SK-N-MC (cell line): ENCODE measurements around the gene CYP24A1.

Experiments
- EZH2 ChIP-seq: fragments of 200-600 bp; sonication (generic); IDR thresholded peaks from one replicate; pipeline ENCODE4 v1.6.1; 2017; ENCODE audit warnings: antibody characterized with exemption
- FOXP2 ChIP-seq: optimal IDR thresholded peaks from 2 replicates; pipeline ENCODE3; 2011; ENCODE audit warnings: mild to moderate bottlenecking, moderate library complexity; ENCODE audit not compliant: insufficient read depth; ENCODE audit errors: extremely low read length, control extremely low read depth

- TF ChIP-seq FOXP2 (no peak), EZH2 (no peak)
Observed at GRCh38 chr20:54220722-54221121, 46.9 kb upstream of the CYP24A1 start.
